Measurements from ENCODE around the gene BBS9.
"Not testable (repeated sequence)": the region's sequence is repeated elsewhere in the genome, so short reads cannot be mapped to it uniquely, and the experiment has no call there.

BBS9 gene

GRCh38 chr7:33509206-33509605 is 379.8 kb downstream of the BBS9 start:
- H3K27me3 ChIP-seq: no peaks in the 10 kb centered on the region
- no peaks in the 10 kb centered on the region for H3K9me3 ChIP-seq
- no peak overlapping the region for H3K4me3 ChIP-seq (ENCODE audit: low read depth, low read length)
- no peaks in the 10 kb centered on the region for H3K36me3 ChIP-seq
- DNase-seq: no peak
- TF ChIP-seq, protein P1, sequence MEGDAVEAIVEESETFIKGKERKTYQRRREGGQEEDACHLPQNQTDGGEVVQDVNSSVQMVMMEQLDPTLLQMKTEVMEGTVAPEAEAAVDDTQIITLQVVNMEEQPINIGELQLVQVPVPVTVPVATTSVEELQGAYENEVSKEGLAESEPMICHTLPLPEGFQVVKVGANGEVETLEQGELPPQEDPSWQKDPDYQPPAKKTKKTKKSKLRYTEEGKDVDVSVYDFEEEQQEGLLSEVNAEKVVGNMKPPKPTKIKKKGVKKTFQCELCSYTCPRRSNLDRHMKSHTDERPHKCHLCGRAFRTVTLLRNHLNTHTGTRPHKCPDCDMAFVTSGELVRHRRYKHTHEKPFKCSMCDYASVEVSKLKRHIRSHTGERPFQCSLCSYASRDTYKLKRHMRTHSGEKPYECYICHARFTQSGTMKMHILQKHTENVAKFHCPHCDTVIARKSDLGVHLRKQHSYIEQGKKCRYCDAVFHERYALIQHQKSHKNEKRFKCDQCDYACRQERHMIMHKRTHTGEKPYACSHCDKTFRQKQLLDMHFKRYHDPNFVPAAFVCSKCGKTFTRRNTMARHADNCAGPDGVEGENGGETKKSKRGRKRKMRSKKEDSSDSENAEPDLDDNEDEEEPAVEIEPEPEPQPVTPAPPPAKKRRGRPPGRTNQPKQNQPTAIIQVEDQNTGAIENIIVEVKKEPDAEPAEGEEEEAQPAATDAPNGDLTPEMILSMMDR (IDR thresholded peaks at IDR 0.05; ENCODE audit: low read depth, low read length): no peak
- H3K4me1 ChIP-seq: no peaks in the 10 kb centered on the region

DNA sequence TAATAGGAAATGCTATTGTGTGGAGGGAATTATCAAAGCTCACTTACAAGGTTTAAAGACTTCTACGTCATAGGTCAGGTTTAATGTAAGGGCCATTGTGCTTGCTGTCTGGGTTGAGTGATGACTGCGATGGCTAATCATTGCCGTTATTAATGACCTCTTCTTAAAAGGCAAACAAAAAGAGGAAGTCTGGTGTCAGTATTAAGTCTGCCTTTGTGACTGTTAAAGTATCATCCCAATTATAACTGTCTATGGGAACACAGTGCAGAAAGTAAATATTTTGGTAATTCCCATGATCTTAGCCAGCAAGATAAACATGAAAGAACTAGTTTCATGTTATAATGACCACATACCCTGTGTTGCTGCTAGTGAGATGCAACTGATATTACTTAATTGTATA is 382.4 kb downstream of the BBS9 start:
- no peaks in the 10 kb centered on the region for H3K9me3 ChIP-seq
- TF ChIP-seq, protein P1 (IDR thresholded peaks at IDR 0.05; ENCODE audit: low read depth, low read length): no peak
- no peaks in the 10 kb centered on the region for H3K27me3 ChIP-seq
- H3K36me3 ChIP-seq: no peaks in the 10 kb centered on the region
- no peak overlapping the region for H3K4me3 ChIP-seq (ENCODE audit: low read depth, low read length)
- no peak for DNase-seq
- H3K4me1 ChIP-seq: no peaks in the 10 kb centered on the region

DNA sequence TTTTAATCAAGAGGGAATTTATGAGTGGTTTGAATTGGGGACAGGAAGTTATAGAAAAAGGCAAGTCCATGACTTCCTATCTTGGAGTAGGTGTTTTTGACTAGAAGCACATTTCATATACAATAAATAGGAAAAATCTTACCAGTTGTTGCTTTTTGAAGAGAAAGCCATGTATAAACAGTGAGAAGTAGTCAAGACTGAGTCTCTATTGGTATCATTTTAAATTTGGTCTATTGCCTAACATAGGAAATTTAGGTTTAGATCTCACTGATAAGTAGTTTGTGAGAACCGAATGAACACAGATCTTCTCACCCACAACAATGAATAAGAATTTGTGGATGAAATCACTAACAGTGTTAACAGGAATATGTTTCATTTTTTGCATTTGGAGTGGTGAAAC is 387.2 kb downstream of the BBS9 start:
- DNase-seq: no peak

DNA sequence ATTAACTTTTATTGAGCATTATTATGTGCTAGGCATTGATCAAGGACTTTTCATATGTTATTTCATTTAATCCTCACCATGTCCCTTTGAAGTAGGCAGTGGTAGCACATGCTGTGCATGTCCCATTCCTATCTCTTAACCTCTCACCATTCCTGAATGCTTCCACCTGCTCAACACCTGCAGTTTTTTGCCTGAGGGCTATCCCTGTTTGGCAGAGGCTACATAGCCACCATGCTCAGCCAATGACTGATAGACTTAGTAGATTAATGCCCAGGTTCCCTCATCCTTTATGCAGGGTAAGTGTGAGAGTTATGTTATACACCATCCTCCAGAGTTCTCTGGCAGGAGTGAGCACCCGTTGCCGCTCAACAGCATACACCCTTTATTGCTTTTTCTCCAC is 387.8 kb downstream of the BBS9 start:
- H3K27me3 ChIP-seq: no peaks in the 10 kb centered on the region
- no peak for DNase-seq
- TF ChIP-seq, protein P1 (IDR thresholded peaks at IDR 0.05; ENCODE audit: low read depth, low read length): no peak
- no peaks in the 10 kb centered on the region for H3K36me3 ChIP-seq
- H3K4me3 ChIP-seq (ENCODE audit: low read depth, low read length): no peak overlapping the region
- no peaks in the 10 kb centered on the region for H3K4me1 ChIP-seq
- H3K9me3 ChIP-seq: no peaks in the 10 kb centered on the region

More for the DNA sequence above, 387.2 kb downstream of the BBS9 start:
- TF ChIP-seq, protein P1 (IDR thresholded peaks at IDR 0.05; ENCODE audit: low read depth, low read length): no peak
- Histone ChIP-seq H3K27me3 (no peaks in the 10 kb centered on the region), H3K4me1 (no peaks in the 10 kb centered on the region), H3K36me3 (no peaks in the 10 kb centered on the region), H3K4me3 (ENCODE audit: low read depth, low read length) (no peak overlapping the region), H3K9me3 (no peaks in the 10 kb centered on the region)

DNA sequence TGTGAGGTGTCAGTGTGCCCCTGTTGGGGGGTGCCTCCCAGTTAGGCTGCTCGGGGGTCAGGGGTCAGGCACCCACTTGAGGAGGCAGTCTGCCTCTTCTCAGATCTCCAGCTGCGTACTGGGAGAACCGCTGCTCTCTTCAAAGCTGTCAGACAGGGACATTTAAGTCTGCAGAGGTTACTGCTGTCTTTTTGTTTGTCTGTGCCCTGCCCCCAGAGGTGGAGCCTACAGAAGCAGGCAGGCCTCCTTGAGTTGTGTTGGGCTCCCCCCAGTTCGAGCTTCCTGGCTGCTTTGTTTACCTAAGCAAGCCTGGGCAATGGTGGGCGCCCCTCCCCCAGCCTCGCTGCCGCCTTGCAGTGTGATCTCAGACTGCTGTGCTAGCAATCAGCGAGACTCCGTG is 397.6 kb downstream of the BBS9 start:
- DNase-seq; H3K4me1 ChIP-seq; H3K27me3 ChIP-seq; H3K36me3 ChIP-seq; H3K4me3 ChIP-seq (ENCODE audit: low read depth, low read length); H3K9me3 ChIP-seq: not testable (repeated sequence)

DNA sequence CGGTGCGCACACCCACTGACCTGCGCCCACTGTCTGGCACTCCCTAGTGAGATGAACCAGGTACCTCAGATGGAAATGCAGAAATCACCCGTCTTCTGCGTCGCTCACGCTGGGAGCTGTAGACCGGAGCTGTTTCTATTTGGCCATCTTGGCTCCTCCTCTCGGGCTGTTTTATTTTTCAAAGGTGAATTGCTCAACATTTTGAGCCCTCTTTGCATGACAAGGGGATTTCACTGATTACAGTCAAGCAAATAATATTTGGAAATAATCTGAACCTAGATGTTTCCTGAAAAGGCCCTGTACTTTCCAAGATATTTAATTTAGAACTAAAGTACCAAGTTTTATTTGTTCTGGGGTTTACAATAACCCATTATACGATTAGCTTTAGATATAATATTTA is 398.2 kb downstream of the BBS9 start:
- DNase-seq; H3K27me3 ChIP-seq; H3K4me3 ChIP-seq (ENCODE audit: low read depth, low read length); H3K36me3 ChIP-seq; H3K9me3 ChIP-seq; H3K4me1 ChIP-seq: not testable (repeated sequence)

DNA sequence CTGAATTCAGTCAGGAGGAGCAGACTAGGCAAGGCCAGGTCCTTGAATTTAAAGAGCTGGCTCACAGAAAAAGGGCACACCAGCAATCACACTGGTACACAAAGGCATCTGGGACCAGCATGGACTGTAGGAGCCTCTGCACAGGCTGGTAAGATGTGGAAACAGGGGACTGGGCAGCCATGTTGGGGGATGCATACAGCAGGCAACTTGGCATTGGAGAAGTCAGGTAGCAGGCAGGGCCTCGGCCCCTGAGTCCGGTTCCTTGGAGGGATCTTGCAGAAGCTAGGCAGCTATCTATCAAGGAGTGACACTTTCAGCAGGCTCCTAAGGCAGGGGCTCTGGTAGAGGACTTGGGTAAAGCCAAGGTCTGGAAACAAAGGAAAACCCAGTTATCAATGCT is 399.7 kb downstream of the BBS9 start:
- H3K9me3 ChIP-seq: no peaks in the 10 kb centered on the region
- no peaks in the 10 kb centered on the region for H3K27me3 ChIP-seq
- DNase-seq: no peak
- TF ChIP-seq, protein P1 (IDR thresholded peaks at IDR 0.05; ENCODE audit: low read depth, low read length): no peak
- H3K36me3 ChIP-seq: no peaks in the 10 kb centered on the region
- H3K4me1 ChIP-seq: no peaks in the 10 kb centered on the region
- H3K4me3 ChIP-seq (ENCODE audit: low read depth, low read length): no peak overlapping the region

Measured in BE2C (cell line).